Liver (tissue), 3 donors: ENCODE results near the gene ARHGAP23.

ENCODE experiments used
- EGR1 ChIP-seq, 2 donors: IDR thresholded peaks; 2 replicates each; pipeline ENCODE4 v1.6.1; 2016 to 2018; ENCODE audit warnings: antibody characterized with exemption in 2 of 2, low read depth in 2 of 2
- NR2F2 ChIP-seq: IDR thresholded peaks from 2 replicates; pipeline ENCODE4 v1.6.1; 2016; ENCODE audit warnings: antibody characterized with exemption
- RAD21 ChIP-seq, 2 donors: IDR thresholded peaks; 2 replicates each; pipeline ENCODE4 v1.6.1; 2016; ENCODE audit warnings: antibody characterized with exemption in 2 of 2, mild to moderate bottlenecking in 2 of 2
- SP1 ChIP-seq: IDR thresholded peaks from 2 replicates; pipeline ENCODE4 v1.6.1; 2018; ENCODE audit warnings: antibody characterized with exemption, mild to moderate bottlenecking
- TAF1 ChIP-seq: conservative IDR thresholded peaks from 2 replicates; pipeline ENCODE4 v1.6.1; 2016; ENCODE audit warnings: antibody characterized with exemption, mild to moderate bottlenecking
- TF ChIP-seq, protein P1 (sequence below): IDR thresholded peaks from 2 replicates; pipeline ENCODE4 v1.6.1; 2016; ENCODE audit warnings: antibody characterized with exemption
- TF ChIP-seq, protein P2 (sequence below): fragments of 150-350 bp; IDR thresholded peaks from 2 replicates; pipeline ENCODE4 v1.5.1; 2017; ENCODE audit warnings: improper control_type of control experiment, low read depth, low read length; ENCODE audit not compliant: missing input control
- TF ChIP-seq, protein P3 (sequence below): IDR thresholded peaks from 2 replicates; pipeline ENCODE4 v1.6.1; 2016; ENCODE audit warnings: antibody characterized with exemption
- TF ChIP-seq, protein P4 (sequence below): IDR thresholded peaks from 2 replicates; pipeline ENCODE4 v1.6.1; 2016; ENCODE audit warnings: antibody characterized with exemption, mild to moderate bottlenecking
- donor health status: healthy.
- donor health status: healthy.

DNA sequence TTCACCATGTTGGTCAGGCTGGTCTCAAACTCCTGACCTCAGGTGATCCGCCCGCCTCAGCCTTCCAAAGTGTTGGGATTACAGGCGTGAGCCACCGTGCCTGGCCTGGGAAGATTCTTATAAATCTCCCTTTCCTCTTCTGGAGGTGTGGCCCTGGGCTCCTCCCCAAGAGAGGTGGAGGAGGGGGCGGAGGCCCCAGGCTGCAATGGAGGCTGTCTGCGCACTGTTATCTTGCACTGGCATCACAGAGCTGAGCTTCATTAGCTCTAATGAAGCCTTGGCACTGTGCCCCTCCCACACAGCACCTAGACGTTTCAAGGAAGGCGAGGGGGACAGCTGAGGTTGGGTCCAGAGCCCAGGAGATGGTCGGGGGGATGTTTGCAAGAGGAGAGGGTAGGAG, 7.5 kb downstream of the ARHGAP23 start:
- TF ChIP-seq, protein P1, sequence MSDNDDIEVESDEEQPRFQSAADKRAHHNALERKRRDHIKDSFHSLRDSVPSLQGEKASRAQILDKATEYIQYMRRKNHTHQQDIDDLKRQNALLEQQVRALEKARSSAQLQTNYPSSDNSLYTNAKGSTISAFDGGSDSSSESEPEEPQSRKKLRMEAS, result no peak
- TF ChIP-seq, protein P2, sequence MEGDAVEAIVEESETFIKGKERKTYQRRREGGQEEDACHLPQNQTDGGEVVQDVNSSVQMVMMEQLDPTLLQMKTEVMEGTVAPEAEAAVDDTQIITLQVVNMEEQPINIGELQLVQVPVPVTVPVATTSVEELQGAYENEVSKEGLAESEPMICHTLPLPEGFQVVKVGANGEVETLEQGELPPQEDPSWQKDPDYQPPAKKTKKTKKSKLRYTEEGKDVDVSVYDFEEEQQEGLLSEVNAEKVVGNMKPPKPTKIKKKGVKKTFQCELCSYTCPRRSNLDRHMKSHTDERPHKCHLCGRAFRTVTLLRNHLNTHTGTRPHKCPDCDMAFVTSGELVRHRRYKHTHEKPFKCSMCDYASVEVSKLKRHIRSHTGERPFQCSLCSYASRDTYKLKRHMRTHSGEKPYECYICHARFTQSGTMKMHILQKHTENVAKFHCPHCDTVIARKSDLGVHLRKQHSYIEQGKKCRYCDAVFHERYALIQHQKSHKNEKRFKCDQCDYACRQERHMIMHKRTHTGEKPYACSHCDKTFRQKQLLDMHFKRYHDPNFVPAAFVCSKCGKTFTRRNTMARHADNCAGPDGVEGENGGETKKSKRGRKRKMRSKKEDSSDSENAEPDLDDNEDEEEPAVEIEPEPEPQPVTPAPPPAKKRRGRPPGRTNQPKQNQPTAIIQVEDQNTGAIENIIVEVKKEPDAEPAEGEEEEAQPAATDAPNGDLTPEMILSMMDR, result no peak
- no peak for TF ChIP-seq SP1
- TF ChIP-seq, protein P3, sequence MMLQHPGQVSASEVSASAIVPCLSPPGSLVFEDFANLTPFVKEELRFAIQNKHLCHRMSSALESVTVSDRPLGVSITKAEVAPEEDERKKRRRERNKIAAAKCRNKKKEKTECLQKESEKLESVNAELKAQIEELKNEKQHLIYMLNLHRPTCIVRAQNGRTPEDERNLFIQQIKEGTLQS, result no peak
- TF ChIP-seq EGR1 (IDR thresholded peaks at IDR 0.05; ENCODE audit: low read depth in 2 of 2), result no peak
- TF ChIP-seq NR2F2, result no peak
- TF ChIP-seq RAD21 (IDR thresholded peaks at IDR 0.05), result no peak
- TF ChIP-seq TAF1, result no peak
- TF ChIP-seq, protein P4, sequence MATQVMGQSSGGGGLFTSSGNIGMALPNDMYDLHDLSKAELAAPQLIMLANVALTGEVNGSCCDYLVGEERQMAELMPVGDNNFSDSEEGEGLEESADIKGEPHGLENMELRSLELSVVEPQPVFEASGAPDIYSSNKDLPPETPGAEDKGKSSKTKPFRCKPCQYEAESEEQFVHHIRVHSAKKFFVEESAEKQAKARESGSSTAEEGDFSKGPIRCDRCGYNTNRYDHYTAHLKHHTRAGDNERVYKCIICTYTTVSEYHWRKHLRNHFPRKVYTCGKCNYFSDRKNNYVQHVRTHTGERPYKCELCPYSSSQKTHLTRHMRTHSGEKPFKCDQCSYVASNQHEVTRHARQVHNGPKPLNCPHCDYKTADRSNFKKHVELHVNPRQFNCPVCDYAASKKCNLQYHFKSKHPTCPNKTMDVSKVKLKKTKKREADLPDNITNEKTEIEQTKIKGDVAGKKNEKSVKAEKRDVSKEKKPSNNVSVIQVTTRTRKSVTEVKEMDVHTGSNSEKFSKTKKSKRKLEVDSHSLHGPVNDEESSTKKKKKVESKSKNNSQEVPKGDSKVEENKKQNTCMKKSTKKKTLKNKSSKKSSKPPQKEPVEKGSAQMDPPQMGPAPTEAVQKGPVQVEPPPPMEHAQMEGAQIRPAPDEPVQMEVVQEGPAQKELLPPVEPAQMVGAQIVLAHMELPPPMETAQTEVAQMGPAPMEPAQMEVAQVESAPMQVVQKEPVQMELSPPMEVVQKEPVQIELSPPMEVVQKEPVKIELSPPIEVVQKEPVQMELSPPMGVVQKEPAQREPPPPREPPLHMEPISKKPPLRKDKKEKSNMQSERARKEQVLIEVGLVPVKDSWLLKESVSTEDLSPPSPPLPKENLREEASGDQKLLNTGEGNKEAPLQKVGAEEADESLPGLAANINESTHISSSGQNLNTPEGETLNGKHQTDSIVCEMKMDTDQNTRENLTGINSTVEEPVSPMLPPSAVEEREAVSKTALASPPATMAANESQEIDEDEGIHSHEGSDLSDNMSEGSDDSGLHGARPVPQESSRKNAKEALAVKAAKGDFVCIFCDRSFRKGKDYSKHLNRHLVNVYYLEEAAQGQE, result no peak
